Body of pancreas (tissue), 4 donors: Measurements from ENCODE around the gene IDUA. TPM values are rescaled to one million over a fixed set of nuclear protein-coding genes. Genes with fewer than 3 reads are reported as not detected.

Experiments
- ATAC-seq: fragments of 150-250 bp; one replicate; pipeline ENCODE4 v1.9.1; 2016
- DNase-seq, 4 donors: peaks; one replicate each; pipeline ENCODE4 v3.0.0-alpha.2; 2019
- H3K27ac ChIP-seq, 4 donors: fragments of 200-600 bp; sonication (generic); 1 replicate in 3 of 4; 2 replicates in 1 of 4; pipeline versions ENCODE4 v1.5.1 to v1.6.1; 2016 to 2019; ENCODE audit warnings: mild to moderate bottlenecking in 1 of 4, mixed read lengths in 1 of 4, moderate library complexity in 1 of 4
- H3K27me3 ChIP-seq, 2 donors: fragments of 200-600 bp; sonication (generic); one replicate each; pipeline ENCODE4 v1.6.0; 2016; ENCODE audit warnings: mild to moderate bottlenecking in 1 of 2
- H3K36me3 ChIP-seq, 2 donors: fragments of 200-600 bp; sonication (generic); replicated peaks in 1 of 2; 2 replicates each; pipeline ENCODE4 v1.5.1; 2016; ENCODE audit warnings: low read depth in 2 of 2; ENCODE audit not compliant: insufficient read depth in 1 of 2
- H3K4me1 ChIP-seq: fragments of 200-600 bp; sonication (generic); one replicate; pipeline ENCODE4 v1.6.0; 2016
- H3K4me3 ChIP-seq, 2 donors: fragments of 200-600 bp; sonication (generic); 1 replicate in 1 of 2; 2 replicates in 1 of 2; pipeline ENCODE4 v1.5.1; 2016 to 2019
- H3K9me3 ChIP-seq, 3 donors: fragments of 200-600 bp; sonication (generic); 1 replicate in 2 of 3; 2 replicates in 1 of 3; pipeline ENCODE4 v1.5.1; 2016
- CTCF ChIP-seq, 7 experiments: fragments of 450-650 bp in 4 of 7; fragments of 200-600 bp in 3 of 7; sonication (generic) in 3 of 7; IDR thresholded peaks; one replicate each; pipeline ENCODE4 v1.5.1; 2016 to 2019; ENCODE audit warnings: antibody characterized with exemption in 7 of 7
- POLR2A ChIP-seq, 3 donors: fragments of 450-650 bp; IDR thresholded peaks; one replicate each; pipeline ENCODE4 v1.6.1; 2016; ENCODE audit warnings: antibody characterized with exemption in 3 of 3, mild to moderate bottlenecking in 2 of 3
- WGBS, 2 donors: methylation state at CpG; one replicate each; pipeline ENCODE4 v1.1.5; 2017; 5-methylcytosine and 5-hydroxymethylcytosine counted together
- intact Hi-C: fragments of 100-400 bp; cut with DNase I; formaldehyde crosslinking; loops from one replicate; pipeline ENCODE4 v1.15.1; 2023
- total RNA-seq, 2 donors: library from RNA; depleted of rRNA; stranded (reverse); fragments of >200 nt; gene quantifications; one replicate each; pipeline ENCODE4 v1.1.0, GENCODE V29; 2016

The IDUA gene
- total RNA-seq, 2 donors from 2014 or later, result 30.0 to 37.6 TPM

- ATAC-seq (peak; percentile 64), DNase-seq (peak; percentile 77 to 86 (median 81))
- Histone ChIP-seq H3K27ac (peak overlapping the region; percentile 85 to 94 (median 90)), H3K36me3 (no peaks in the 10 kb centered on the region), H3K4me1 (peaks cover 37% of the 10 kb centered on the region), H3K4me3 (peak overlapping the region; percentile 54 to 62), H3K27me3 (no peaks in the 10 kb centered on the region), H3K9me3 (no peaks in the 10 kb centered on the region)
- TF ChIP-seq CTCF (IDR thresholded peaks at IDR 0.05), result peak in 4 of 7 experiments; percentile 11 to 38 (median 30)
- peak; percentile 58 to 76 (median 65) for TF ChIP-seq POLR2A (IDR thresholded peaks at IDR 0.05)
- intact Hi-C loops, result no loop called here
- WGBS, 2 donors, result 0% methylated on average over 53 of the region's 109 CpGs; no CpG with 5 or more reads in 1 of the 2 donors
These were observed 22.9 kb downstream of the IDUA start for GRCh38 chr4:1009542-1010394.

- Histone ChIP-seq H3K4me3 (peak overlapping the region; percentile 54 to 62), H3K27ac (peak overlapping the region; percentile 85 to 94 (median 90)), H3K27me3 (no peaks in the 10 kb centered on the region), H3K4me1 (peaks cover 42% of the 10 kb centered on the region), H3K9me3 (no peaks in the 10 kb centered on the region), H3K36me3 (no peaks in the 10 kb centered on the region)
- intact Hi-C loops, result no loop called here
- DNase-seq (peak; percentile 59 to 77 (median 68)), ATAC-seq (peak; percentile 25)
- TF ChIP-seq CTCF (IDR thresholded peaks at IDR 0.05), result no peak
- peak in 2 of 3 donors; percentile 14 to 40 for TF ChIP-seq POLR2A (IDR thresholded peaks at IDR 0.05)
- 0 to 2% methylated on average over 16 to 31 of the region's 36 CpGs for WGBS, 2 donors
These were observed 23.7 kb downstream of the IDUA start for GRCh38 chr4:1010395-1011021.

- peak; percentile 78 for ATAC-seq
- TF ChIP-seq POLR2A (IDR thresholded peaks at IDR 0.05) (peak; percentile 12 to 40 (median 27)), CTCF (IDR thresholded peaks at IDR 0.05) (no peak)
These were observed 24.3 kb downstream of the IDUA start, which contains the start of gene FGFRL1 for GRCh38 chr4:1011022-1011665. FGFRL1 (plus strand) TSS chr4:1011626; CDS start chr4:1012486, 860 bp downstream.

GRCh38 chr4:1011666-1012033, 24.8 kb downstream of the IDUA start:
- H3K27me3 ChIP-seq, result no peaks in the 10 kb centered on the region
- H3K4me3 ChIP-seq, result no peak overlapping the region
- 0% methylated on average over 15 of the region's 69 CpGs; no CpG with 5 or more reads in 1 of the 2 donors for WGBS, 2 donors
- intact Hi-C loops, result no loop called here
- ATAC-seq (peak; percentile 1), DNase-seq (no peak)
- TF ChIP-seq POLR2A (IDR thresholded peaks at IDR 0.05) (no peak), CTCF (IDR thresholded peaks at IDR 0.05) (no peak)
- H3K9me3 ChIP-seq, result no peaks in the 10 kb centered on the region
- H3K4me1 ChIP-seq, result peaks cover 47% of the 10 kb centered on the region
- no peaks in the 10 kb centered on the region for H3K36me3 ChIP-seq
- peak overlapping the region in 1 of 4 donors; percentile 54 for H3K27ac ChIP-seq

More at GRCh38 chr4:1011022-1011665, 24.3 kb downstream of the IDUA start, which contains the start of gene FGFRL1:
- intact Hi-C loops, result no loop called here
- peak within 1 kb of the TSS; percentile 8 to 62 for H3K4me3 ChIP-seq
- H3K27ac ChIP-seq, result peak within 1 kb of the TSS; percentile 85 to 94 (median 90)
- H3K9me3 ChIP-seq, result no peaks in the 10 kb centered on the region
- no peaks in the 10 kb centered on the region for H3K27me3 ChIP-seq
- peaks cover 47% of the 10 kb centered on the region for H3K4me1 ChIP-seq
- no peaks in the 10 kb centered on the region for H3K36me3 ChIP-seq
- WGBS, 2 donors, result 0% methylated on average over 67 of the region's 89 CpGs; no CpG with 5 or more reads in 1 of the 2 donors
- peak; percentile 93 to 96 (median 94) for DNase-seq
